ENCODE measurements around the gene NFIX. TPM values are rescaled to one million over a fixed set of nuclear protein-coding genes. Genes with fewer than 3 reads are reported as not detected.

The NFIX gene
- total RNA-seq, 4 donors from 2014 or later = 32.3 to 81.2 (median 51.6) TPM

DNA sequence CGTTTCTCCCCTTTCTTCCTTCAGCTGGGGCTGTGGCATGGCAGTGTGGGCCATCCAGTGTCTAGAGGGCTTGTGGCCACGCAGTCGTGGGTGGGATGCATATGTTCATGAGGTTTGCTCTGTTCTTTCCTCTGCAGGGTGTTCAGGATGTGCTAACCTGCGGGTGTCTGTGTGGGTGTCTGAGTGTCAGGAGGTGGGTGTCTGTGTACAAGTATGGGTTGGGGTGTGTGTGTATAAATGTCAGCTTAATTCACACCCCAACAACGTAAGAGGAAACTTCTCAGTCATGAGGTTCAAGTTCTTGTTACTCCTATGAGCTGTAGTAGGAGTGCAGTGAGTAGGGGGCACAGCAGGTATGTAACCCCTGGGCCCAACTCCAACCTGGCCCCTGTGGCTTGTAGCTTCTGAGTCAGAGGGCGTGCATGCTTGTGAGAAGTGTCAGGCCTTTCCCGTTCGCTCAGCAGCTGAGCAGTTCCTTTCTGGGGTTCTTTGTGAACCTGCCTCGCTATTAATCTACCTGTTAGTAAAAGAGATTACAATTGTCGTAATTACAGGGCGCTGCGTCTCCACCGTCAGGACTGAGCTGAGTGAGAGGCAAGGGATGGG is 49.1 kb downstream of the NFIX start:
- Histone ChIP-seq H3K4me3 (no peak overlapping the region), H3K27ac (peak overlapping the region; percentile 59 to 86 (median 72)), H3K36me3 (peaks cover 0 to 25% (median 0%) of the 10 kb centered on the region in 3 donors), H3K9me3 (no peaks in the 10 kb centered on the region), H3K27me3 (no peaks in the 10 kb centered on the region), H3K4me1 (peaks cover 37 to 92% (median 42%) of the 10 kb centered on the region in 3 donors)
- TF ChIP-seq POLR2A (IDR thresholded peaks at IDR 0.05) = no peak
- TF ChIP-seq, protein P1, sequence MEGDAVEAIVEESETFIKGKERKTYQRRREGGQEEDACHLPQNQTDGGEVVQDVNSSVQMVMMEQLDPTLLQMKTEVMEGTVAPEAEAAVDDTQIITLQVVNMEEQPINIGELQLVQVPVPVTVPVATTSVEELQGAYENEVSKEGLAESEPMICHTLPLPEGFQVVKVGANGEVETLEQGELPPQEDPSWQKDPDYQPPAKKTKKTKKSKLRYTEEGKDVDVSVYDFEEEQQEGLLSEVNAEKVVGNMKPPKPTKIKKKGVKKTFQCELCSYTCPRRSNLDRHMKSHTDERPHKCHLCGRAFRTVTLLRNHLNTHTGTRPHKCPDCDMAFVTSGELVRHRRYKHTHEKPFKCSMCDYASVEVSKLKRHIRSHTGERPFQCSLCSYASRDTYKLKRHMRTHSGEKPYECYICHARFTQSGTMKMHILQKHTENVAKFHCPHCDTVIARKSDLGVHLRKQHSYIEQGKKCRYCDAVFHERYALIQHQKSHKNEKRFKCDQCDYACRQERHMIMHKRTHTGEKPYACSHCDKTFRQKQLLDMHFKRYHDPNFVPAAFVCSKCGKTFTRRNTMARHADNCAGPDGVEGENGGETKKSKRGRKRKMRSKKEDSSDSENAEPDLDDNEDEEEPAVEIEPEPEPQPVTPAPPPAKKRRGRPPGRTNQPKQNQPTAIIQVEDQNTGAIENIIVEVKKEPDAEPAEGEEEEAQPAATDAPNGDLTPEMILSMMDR (IDR thresholded peaks at IDR 0.05) = no peak
- intact Hi-C loops (cut with DNase I) = no loop called here
- no peak for DNase-seq
- 25 to 49% methylated on average over 3 to 12 of the region's 13 CpGs for WGBS, 2 donors

DNA sequence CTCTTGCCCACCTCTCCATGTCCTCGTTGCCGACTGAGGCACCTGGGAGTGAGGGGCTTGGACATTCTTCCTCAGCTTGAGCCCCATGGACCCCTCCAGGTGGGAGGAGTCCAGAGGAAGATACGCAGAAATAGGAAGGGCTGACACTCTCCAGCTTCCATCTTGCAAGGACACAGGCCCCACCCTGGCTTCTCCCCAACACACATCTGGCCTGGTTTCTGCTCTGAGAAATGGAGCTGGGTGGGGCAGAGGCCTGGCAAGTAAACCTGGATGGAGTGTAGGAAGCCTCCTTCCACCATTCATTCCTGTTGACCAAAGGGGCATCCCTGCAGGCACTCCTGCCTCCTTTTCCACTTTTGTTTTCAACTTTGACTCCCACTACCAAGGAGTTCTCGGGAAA is 50.5 kb downstream of the NFIX start:
- Histone ChIP-seq H3K4me3 (no peak overlapping the region), H3K27ac (peak overlapping the region; percentile 59 to 86 (median 72)), H3K9me3 (no peaks in the 10 kb centered on the region), H3K36me3 (peaks cover 0 to 25% (median 0%) of the 10 kb centered on the region in 3 donors), H3K27me3 (no peaks in the 10 kb centered on the region), H3K4me1 (peaks cover 27 to 92% (median 39%) of the 10 kb centered on the region in 3 donors)
- intact Hi-C loops (cut with DNase I) = no loop called here
- 56 to 75% methylated on average over 2 to 3 of the region's 4 CpGs for WGBS, 2 donors
- no peak for TF ChIP-seq POLR2A (IDR thresholded peaks at IDR 0.05)
- TF ChIP-seq, protein P1 (IDR thresholded peaks at IDR 0.05) = no peak
- no peak for DNase-seq

DNA sequence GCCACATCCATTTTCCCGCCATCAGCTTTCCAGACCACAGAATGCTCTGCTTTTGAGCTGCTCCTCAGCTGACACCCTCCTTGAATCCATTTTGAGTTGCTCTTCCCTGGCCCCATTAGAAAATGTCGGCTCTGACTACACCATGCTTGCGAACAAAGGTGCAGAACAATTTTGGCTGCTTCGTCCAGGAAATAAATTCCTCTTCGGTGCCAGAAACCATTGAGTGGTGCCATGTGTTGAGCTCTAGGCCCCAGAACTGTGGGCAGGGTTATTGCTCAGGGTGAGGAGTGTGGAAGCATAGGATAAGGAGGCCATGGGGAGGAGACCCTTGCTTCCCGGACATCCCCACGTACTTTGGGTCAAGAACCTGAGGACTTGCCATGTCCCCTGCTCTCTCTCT is 52.1 kb downstream of the NFIX start:
- H3K27me3 ChIP-seq = no peaks in the 10 kb centered on the region
- no peak overlapping the region for H3K4me3 ChIP-seq
- no peaks in the 10 kb centered on the region for H3K9me3 ChIP-seq
- intact Hi-C loops (cut with DNase I) = no loop called here
- H3K36me3 ChIP-seq = peaks cover 0 to 25% (median 0%) of the 10 kb centered on the region in 3 donors
- 75 to 78% methylated on average over 7 of the region's 7 CpGs for WGBS, 2 donors
- peaks cover 43 to 96% (median 53%) of the 10 kb centered on the region in 3 donors for H3K4me1 ChIP-seq
- no peak for TF ChIP-seq POLR2A (IDR thresholded peaks at IDR 0.05)
- TF ChIP-seq, protein P1 (IDR thresholded peaks at IDR 0.05) = no peak
- H3K27ac ChIP-seq = peak overlapping the region in 3 of 4 donors; percentile 42 to 86 (median 76)
- DNase-seq = no peak

DNA sequence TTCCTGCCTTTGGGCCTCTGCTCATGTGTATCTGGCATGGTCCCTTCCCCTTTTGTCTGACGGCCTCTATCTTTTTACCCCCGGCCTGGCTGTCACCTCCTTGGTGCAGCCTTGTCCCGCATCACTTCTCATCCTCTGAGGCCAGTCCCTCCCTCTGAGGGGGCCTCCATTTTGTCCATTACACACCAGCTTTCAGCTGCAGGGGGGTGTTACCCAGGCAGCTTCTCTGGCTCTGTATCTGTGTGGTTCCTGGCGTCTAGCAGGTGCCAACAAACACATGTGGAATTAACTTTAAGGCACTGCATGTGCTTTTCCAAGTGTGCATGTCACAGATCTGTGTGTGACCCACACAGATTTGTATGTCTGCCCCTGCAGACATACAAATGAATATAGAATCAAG is 55.0 kb downstream of the NFIX start:
- no peaks in the 10 kb centered on the region for H3K27me3 ChIP-seq

More for the DNA sequence above, 55.0 kb downstream of the NFIX start:
- Histone ChIP-seq H3K27ac (peak overlapping the region in 2 of 4 donors; percentile 94 to 96), H3K4me3 (no peak overlapping the region), H3K4me1 (peaks cover 56 to 96% (median 67%) of the 10 kb centered on the region in 3 donors), H3K36me3 (peaks cover 0 to 17% (median 0%) of the 10 kb centered on the region in 3 donors), H3K9me3 (no peaks in the 10 kb centered on the region)
- TF ChIP-seq, protein P1 (IDR thresholded peaks at IDR 0.05) = no peak
- TF ChIP-seq POLR2A (IDR thresholded peaks at IDR 0.05) = no peak
- WGBS, 2 donors = 47 to 50% methylated on average over 4 of the region's 4 CpGs
- intact Hi-C loops (cut with DNase I) = no loop called here
- DNase-seq = no peak
